Stimulated activated CD8-positive, alpha-beta memory T cell treated with anti-CD3 and anti-CD28 coated beads, Interleukin-15, amount 100 ng/mL, for 1 hour (primary cell): ENCODE measurements around the gene UTP18.
"Not testable (repeated sequence)": the region's sequence is repeated elsewhere in the genome, so short reads cannot be mapped to it uniquely, and the experiment has no call there.

Source experiments
- DNase-seq: peaks from one replicate; pipeline ENCODE4 v3.0.0-alpha.2; 2020; ENCODE audit warnings: low read depth

The UTP18 gene

GRCh38 chr17:51260237-51261023 lies at the start of gene UTP18:
UTP18 (plus strand) TSS chr17:51260546; CDS start chr17:51260585, 39 bp downstream.
- peak; percentile 89 for DNase-seq

- no peak for DNase-seq
These were observed 45.4 kb upstream of the UTP18 start for GRCh38 chr17:51214920-51215319.

GRCh38 chr17:51217946-51218345 lies 42.4 kb upstream of the UTP18 start:
- DNase-seq, result no peak

GRCh38 chr17:51221322-51221721 lies 39.0 kb upstream of the UTP18 start:
- no peak for DNase-seq

GRCh38 chr17:51224402-51225262 lies 35.7 kb upstream of the UTP18 start:
- no peak for DNase-seq

- not testable (repeated sequence) for DNase-seq
These were observed 34.8 kb upstream of the UTP18 start for GRCh38 chr17:51225523-51225922.

- no peak for DNase-seq
These were observed 32.2 kb upstream of the UTP18 start for GRCh38 chr17:51228161-51228560.

- no peak for DNase-seq
These were observed 30.5 kb upstream of the UTP18 start for GRCh38 chr17:51229889-51230288.

GRCh38 chr17:51230306-51230705 lies 30.0 kb upstream of the UTP18 start:
- no peak for DNase-seq

- DNase-seq, result no peak
These were observed 28.3 kb upstream of the UTP18 start for GRCh38 chr17:51231999-51232398.

- DNase-seq, result no peak
These were observed 26.2 kb upstream of the UTP18 start for GRCh38 chr17:51234162-51234561.

- DNase-seq, result no peak
These were observed 22.0 kb upstream of the UTP18 start for GRCh38 chr17:51238255-51238887.

GRCh38 chr17:51240275-51240674 lies 20.1 kb upstream of the UTP18 start:
- DNase-seq, result no peak

GRCh38 chr17:51244041-51244440 lies 16.3 kb upstream of the UTP18 start:
- no peak for DNase-seq

GRCh38 chr17:51245535-51245934 lies 14.8 kb upstream of the UTP18 start:
- DNase-seq, result no peak

GRCh38 chr17:51250314-51250840 lies 10.0 kb upstream of the UTP18 start:
- no peak for DNase-seq

- no peak for DNase-seq
These were observed 9.3 kb upstream of the UTP18 start for GRCh38 chr17:51251010-51251409.

- DNase-seq, result no peak
These were observed 4.7 kb upstream of the UTP18 start for GRCh38 chr17:51255673-51256072.

- DNase-seq, result no peak
These were observed 4.2 kb upstream of the UTP18 start for GRCh38 chr17:51256101-51256500.

- DNase-seq, result no peak
These were observed 2.9 kb upstream of the UTP18 start for GRCh38 chr17:51257150-51258081.
